ENCODE measurements around the gene COP1.

DNA sequence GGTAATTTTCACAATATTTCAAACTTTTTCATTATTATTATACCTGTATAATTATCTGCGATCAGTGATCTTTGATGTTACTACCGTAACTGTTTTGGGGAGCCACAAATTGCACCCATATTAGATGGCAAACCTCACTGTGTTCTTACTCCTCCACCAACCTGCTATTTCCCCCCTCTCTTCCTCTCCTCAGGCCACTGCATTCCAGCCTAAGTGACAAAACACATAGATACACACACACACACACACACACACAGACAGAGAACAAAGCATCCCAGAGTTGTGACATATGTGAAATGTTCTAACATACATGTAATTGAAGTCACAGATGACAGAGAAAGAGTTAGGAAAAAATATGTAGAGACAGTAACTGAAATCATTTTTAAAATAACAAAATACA lies 18.5 kb downstream of the COP1 start:
- TF ChIP-seq ZFP3 (CRISPR knock-in tag; IDR thresholded peaks at IDR 0.05), result no peak
- no peak for TF ChIP-seq ZFP30 (CRISPR knock-in tag; IDR thresholded peaks at IDR 0.05)
- TF ChIP-seq PATZ1 (CRISPR knock-in tag; IDR thresholded peaks at IDR 0.05; ENCODE audit: borderline replicate concordance), result no peak
- no peak for TF ChIP-seq CSRNP3 (CRISPR knock-in tag; IDR thresholded peaks at IDR 0.05)

All from SK-N-SH treated with all-trans-retinoic acid at 6 μM for 48 hours (cell line).